Stimulated activated CD4-positive, alpha-beta T cell treated with anti-CD3 and anti-CD28 coated beads, Interleukin-2, amount 100 ng/mL, for 48 hours (primary cell): ENCODE measurements around the gene USP48.

Experiments
- DNase-seq, 2 donors: peaks; one replicate each; pipeline ENCODE4 v3.0.0-alpha.2; 2020

The USP48 gene

DNA sequence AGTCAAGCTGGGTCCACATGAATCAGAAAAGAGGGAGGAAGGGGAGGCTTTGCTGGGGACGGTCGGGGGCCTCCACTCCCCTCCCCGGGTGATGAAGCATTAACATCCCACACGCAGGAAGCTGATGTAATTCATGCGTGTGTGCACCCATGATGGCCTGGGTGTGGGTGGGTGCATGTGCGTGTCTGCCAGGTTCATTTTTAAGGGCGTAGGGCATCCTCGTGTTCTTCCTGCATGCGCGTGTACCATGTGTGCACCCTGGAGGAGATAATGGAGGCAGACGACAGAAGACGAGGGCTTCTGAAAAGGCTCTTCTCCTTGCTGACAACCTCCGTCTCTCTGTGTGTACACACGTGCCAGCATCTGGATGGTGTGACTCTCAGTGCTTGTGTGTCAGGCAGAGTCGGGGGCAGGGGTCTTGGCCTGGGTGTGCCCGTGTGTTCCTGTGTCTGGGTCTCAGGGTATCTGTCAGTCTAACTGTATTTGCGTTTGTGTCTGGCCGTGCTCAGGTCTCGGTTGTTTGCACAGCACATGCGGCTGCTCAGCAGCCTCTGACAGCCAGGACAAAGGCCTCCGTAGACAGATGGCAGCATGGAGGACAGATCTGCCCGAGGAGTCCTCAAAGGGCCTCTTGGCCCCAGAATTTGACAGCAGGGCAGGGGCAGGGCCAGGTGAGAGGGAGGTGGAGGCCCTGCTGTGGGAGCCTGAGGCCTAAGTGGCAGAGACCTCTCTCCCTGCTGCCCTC lies 116.2 kb downstream of the USP48 start:
- no peak for DNase-seq

DNA sequence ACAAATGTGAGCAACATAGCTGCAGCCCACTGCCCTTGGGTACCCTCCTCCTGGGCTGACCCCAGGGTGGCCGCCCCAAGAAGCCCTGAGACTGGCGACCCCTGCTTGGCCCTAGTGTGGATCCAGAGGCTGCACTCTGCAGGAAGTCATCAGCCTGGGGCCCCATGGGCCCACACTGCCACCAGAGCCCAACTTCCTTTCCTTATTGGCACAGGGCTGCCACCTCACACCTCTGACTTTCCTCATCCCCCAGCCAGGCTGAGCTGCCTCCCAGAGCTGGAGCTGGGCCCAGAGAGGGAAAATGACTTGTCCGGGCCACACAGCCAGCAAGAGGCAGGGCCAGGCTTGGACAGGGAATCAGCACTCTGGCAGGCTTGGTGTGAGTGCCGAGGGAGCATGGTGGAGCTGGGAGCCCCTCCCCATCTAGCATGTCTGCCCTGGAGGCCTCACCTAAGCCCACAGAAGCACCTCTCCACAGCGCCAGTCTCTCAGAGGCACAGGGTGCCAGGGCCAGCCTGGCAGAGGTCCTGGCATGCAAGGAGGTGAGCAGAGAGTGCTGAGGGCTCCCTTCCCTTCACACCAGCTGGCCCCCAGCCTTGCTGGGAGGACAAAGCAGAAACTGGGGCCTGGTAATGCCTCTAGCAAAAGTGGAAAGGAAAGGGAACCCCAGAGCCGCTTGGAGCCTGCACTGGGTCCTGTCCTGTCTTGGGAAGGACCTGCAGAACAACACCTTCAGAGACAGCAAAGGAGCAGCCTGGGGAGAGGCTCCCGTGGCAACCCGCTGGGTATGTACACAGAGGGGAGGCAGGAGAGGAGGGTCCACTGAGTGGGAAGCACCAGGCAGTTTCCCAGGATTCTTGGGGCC lies 117.0 kb downstream of the USP48 start:
- DNase-seq, result no peak

- no peak for DNase-seq
Measured at GRCh38 chr1:21664806-21665588, 118.0 kb downstream of the USP48 start.

- no peak for DNase-seq
Measured at GRCh38 chr1:21663951-21664805, 118.8 kb downstream of the USP48 start.

- no peak for DNase-seq
Measured at GRCh38 chr1:21663248-21663950, 119.5 kb downstream of the USP48 start.

DNA sequence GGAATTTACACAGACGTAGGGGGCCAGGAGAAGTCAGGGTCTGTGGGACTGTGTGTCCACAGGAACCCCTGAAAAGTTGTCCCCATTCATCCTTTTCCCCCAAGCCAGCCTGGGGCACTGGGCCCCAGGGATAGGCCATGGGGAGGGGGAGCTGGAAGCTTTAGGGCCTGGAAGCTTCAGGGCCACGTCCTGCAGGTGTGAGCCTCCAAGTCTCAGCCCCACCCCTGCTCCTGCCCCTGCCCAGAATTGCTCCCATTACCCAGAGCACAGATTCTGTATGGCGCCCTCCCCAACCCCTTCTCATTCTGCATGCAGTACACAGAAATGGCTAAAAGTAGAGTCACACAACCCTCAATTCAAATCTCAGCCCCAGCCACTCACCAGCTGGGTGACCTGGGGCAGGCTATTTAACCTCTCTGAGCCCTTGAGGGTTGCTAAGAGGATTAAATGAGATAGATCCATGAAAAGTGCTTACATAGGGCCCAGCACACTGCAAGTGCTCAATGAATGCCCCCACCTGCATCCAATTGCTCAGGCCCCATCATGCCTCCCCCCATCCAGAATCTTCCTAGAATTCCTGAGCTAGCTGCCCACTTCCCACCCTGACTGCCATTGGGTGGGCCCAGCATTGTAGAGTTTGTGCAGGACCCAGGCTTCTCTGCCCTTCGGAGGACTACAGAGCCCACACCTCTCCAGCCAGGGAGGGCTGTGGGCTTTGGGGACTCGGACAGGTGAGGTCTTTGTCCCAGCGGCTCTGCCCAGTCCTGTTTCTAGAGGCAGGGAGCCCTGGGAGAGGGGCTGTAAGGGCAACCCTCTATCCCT lies 120.3 kb downstream of the USP48 start:
- DNase-seq, result no peak

GRCh38 chr1:21661886-21662285 lies 121.1 kb downstream of the USP48 start:
- DNase-seq, result no peak

GRCh38 chr1:21659924-21660326 lies 123.0 kb downstream of the USP48 start:
- no peak for DNase-seq

- DNase-seq, result peak; percentile 70 to 82
Measured at GRCh38 chr1:21659099-21659923, 123.6 kb downstream of the USP48 start.

DNA sequence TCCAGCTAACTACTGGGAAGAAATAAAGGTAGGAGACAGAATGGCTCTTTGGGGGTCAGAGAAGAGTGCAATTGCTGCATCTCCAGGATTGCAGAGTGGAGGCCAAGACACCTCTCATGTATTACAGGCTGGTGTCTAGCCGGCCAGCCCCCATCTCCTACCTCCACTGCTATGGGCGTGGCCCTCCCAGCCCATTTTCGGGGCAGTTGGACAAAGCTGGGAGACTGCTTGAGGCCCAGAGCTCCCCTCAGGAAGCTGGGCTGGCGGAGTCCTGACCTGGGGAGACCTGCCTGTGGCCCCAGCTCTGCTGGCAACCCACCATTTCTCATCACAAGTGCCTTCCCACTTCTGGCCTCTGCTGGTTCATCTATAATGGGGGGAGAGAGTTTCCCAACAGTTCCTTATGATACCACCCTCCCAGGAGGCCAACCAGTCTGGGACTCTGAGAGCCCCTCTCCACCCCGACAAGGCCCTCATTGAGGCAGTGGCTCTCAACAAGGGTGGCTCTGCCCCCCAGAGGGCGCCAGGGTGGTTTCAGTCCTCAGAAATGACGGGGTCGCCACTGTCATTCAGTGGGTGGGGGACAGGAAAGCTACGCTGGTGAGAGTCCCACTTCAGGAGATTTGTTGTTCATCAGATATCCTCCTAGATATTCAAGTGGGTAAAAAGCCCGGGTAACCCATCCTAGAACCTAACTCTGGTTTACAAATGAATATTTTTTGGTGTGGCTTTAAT lies 125.3 kb downstream of the USP48 start:
- no peak for DNase-seq

GRCh38 chr1:21655748-21656147 lies 127.2 kb downstream of the USP48 start:
- DNase-seq, result no peak

- DNase-seq, result no peak
Measured at GRCh38 chr1:21655259-21655658, 127.7 kb downstream of the USP48 start.

GRCh38 chr1:21654209-21654608 lies 128.7 kb downstream of the USP48 start:
- no peak for DNase-seq

- no peak for DNase-seq
Measured at GRCh38 chr1:21653744-21654100, 129.2 kb downstream of the USP48 start.

GRCh38 chr1:21652937-21653743 lies 129.8 kb downstream of the USP48 start:
- DNase-seq, result no peak

DNA sequence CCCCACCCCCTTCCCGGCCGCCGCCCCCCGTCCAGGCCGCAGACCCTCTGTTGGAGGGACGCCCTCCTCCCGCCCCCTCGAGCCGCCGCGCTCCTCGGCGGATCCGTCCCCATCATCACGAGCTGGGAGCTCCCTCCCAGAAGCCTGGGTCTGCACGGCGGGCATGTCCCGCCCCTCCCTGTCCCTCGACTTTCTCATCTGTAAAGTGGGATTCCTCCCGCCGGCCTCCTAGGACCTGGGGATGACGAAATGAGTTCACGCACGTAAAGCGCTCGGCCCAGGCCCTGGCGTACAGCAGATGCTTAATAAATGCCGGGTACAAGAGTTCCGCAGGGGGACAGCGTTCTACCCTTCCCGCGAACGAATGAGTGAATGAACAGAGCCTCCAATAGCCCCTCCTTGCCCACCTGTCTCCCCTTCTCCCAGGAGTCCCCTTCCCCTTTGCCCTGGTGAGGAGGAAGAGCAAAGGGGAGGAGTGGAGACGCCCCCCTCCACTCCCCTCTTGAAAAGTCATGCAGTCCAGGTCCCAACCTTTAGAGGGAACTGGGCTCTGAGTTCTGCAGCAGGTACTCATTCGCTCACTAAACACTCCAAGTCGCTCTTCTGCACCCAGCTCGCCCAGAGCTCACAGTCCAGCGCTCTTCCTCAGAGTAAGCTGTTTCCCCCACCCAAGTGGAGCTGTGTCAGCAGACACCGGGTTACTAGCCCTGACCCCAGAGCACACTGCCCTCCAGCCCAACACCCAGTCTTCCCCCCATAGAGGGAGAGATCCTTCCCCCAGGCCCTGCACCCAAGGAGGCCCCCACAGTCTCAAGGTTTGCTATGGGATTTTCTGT lies 130.6 kb downstream of the USP48 start:
- DNase-seq, result no peak
